ENCODE results near the gene FNDC10.
A peak's percentile ranks its signal among the peaks of the same experiment; 100 is the strongest.
"Not testable (repeated sequence)": the region's sequence is repeated elsewhere in the genome, so short reads cannot be mapped to it uniquely, and the experiment has no call there.

Gene FNDC10

GRCh38 chr1:1599030-1599934, 653 bp downstream of the FNDC10 start:
- no peak overlapping the region for H3K4me3 ChIP-seq (ENCODE audit: control insufficient read depth, low read depth, low read length)
- DNase-seq (ENCODE audit: low read depth): peak; percentile 23
- no peak for TF ChIP-seq CTCF (conservative IDR thresholded peaks at IDR 0.05; ENCODE audit: control insufficient read depth, insufficient read depth, low read depth, low read length)

GRCh38 chr1:1598720-1599029, 1.3 kb downstream of the FNDC10 start:
- no peak for DNase-seq (ENCODE audit: low read depth)
- no peak overlapping the region for H3K4me3 ChIP-seq (ENCODE audit: control insufficient read depth, low read depth, low read length)
- TF ChIP-seq CTCF (conservative IDR thresholded peaks at IDR 0.05; ENCODE audit: control insufficient read depth, insufficient read depth, low read depth, low read length): no peak

- no peak overlapping the region for H3K4me3 ChIP-seq (ENCODE audit: control insufficient read depth, low read depth, low read length)
- no peak for DNase-seq (ENCODE audit: low read depth)
- TF ChIP-seq CTCF (conservative IDR thresholded peaks at IDR 0.05; ENCODE audit: control insufficient read depth, insufficient read depth, low read depth, low read length): no peak
Observed at GRCh38 chr1:1598051-1598719, 1.8 kb downstream of the FNDC10 start.

- no peak for DNase-seq (ENCODE audit: low read depth)
- no peak overlapping the region for H3K4me3 ChIP-seq (ENCODE audit: control insufficient read depth, low read depth, low read length)
- TF ChIP-seq CTCF (conservative IDR thresholded peaks at IDR 0.05; ENCODE audit: control insufficient read depth, insufficient read depth, low read depth, low read length): no peak
Observed at GRCh38 chr1:1597275-1597930, 2.5 kb downstream of the FNDC10 start.

GRCh38 chr1:1596493-1597274, 3.3 kb downstream of the FNDC10 start:
- no peak for DNase-seq (ENCODE audit: low read depth)
- H3K4me3 ChIP-seq (ENCODE audit: control insufficient read depth, low read depth, low read length): no peak overlapping the region
- TF ChIP-seq CTCF (conservative IDR thresholded peaks at IDR 0.05; ENCODE audit: control insufficient read depth, insufficient read depth, low read depth, low read length): no peak

GRCh38 chr1:1595341-1595740, 4.6 kb downstream of the FNDC10 start:
- not testable (repeated sequence) for DNase-seq (ENCODE audit: low read depth); H3K4me3 ChIP-seq (ENCODE audit: control insufficient read depth, low read depth, low read length)

Measured in fibroblast of mammary gland (primary cell).